Stimulated activated CD8-positive, alpha-beta memory T cell treated with anti-CD3 and anti-CD28 coated beads, Interleukin-2, amount 100 ng/mL, for 1 hour (primary cell): ENCODE measurements around the gene RUNX1.

Experiments
- DNase-seq, 2 donors: peaks; one replicate each; pipeline ENCODE4 v3.0.0-alpha.2; 2020; ENCODE audit warnings: low read depth in 2 of 2

RUNX1 gene

GRCh38 chr21:35059742-35060141 lies 10.6 kb upstream of the RUNX1 start:
- no peak for DNase-seq

- DNase-seq, result no peak
These were observed 9.0 kb upstream of the RUNX1 start for GRCh38 chr21:35058058-35058457.

- no peak for DNase-seq
These were observed 8.3 kb upstream of the RUNX1 start for GRCh38 chr21:35057428-35057827.

- no peak for DNase-seq
These were observed 4.4 kb upstream of the RUNX1 start for GRCh38 chr21:35053356-35054096.

GRCh38 chr21:35052801-35053200 lies 3.7 kb upstream of the RUNX1 start:
- no peak for DNase-seq

- DNase-seq, result peak; percentile 68 to 71
These were observed 2.3 kb upstream of the RUNX1 start for GRCh38 chr21:35051287-35051818.

- DNase-seq, result no peak
These were observed 1.5 kb upstream of the RUNX1 start for GRCh38 chr21:35050348-35051286.

- no peak for DNase-seq
These were observed 910 bp downstream of the RUNX1 start for GRCh38 chr21:35048183-35048601.

- DNase-seq, result no peak
These were observed 2.2 kb downstream of the RUNX1 start for GRCh38 chr21:35046880-35047229.

- no peak for DNase-seq
These were observed 2.9 kb downstream of the RUNX1 start for GRCh38 chr21:35046263-35046624.

GRCh38 chr21:35045542-35046262 lies 3.4 kb downstream of the RUNX1 start:
- DNase-seq, result peak in 1 of 2 donors; percentile 30

- DNase-seq, result no peak
These were observed 4.1 kb downstream of the RUNX1 start for GRCh38 chr21:35044770-35045541.

- no peak for DNase-seq
These were observed 5.0 kb downstream of the RUNX1 start for GRCh38 chr21:35044128-35044527.

- DNase-seq, result no peak
These were observed 5.6 kb downstream of the RUNX1 start for GRCh38 chr21:35043549-35043948.

- no peak for DNase-seq
These were observed 6.3 kb downstream of the RUNX1 start for GRCh38 chr21:35042836-35043235.

GRCh38 chr21:35041881-35042280 lies 7.2 kb downstream of the RUNX1 start:
- no peak for DNase-seq

- DNase-seq, result no peak
These were observed 8.0 kb downstream of the RUNX1 start for GRCh38 chr21:35041122-35041521.

- no peak for DNase-seq
These were observed 9.4 kb downstream of the RUNX1 start for GRCh38 chr21:35039595-35040289.

- no peak for DNase-seq
These were observed 10.3 kb downstream of the RUNX1 start for GRCh38 chr21:35038772-35039319.

- no peak for DNase-seq
These were observed 11.7 kb downstream of the RUNX1 start for GRCh38 chr21:35037384-35037765.
